Measurements from ENCODE around the gene CSF2.
"Not testable (repeated sequence)": the region's sequence is repeated elsewhere in the genome, so short reads cannot be mapped to it uniquely, and the experiment has no call there.

The CSF2 gene

GRCh38 chr5:132122971-132123370 lies 49.4 kb downstream of the CSF2 start:
- not testable (repeated sequence) for H3K27me3 ChIP-seq (ENCODE audit: insufficient read depth, poor library complexity, severe bottlenecking); H3K4me3 ChIP-seq (replicated peaks; ENCODE audit: insufficient read depth, low read length); DNase-seq (ENCODE audit: low read depth in 1 of 2, low spot score in 1 of 2); H3K27ac ChIP-seq (replicated peaks)

GRCh38 chr5:132123578-132123977 lies 50.0 kb downstream of the CSF2 start:
- H3K27ac ChIP-seq (replicated peaks); H3K27me3 ChIP-seq (ENCODE audit: insufficient read depth, poor library complexity, severe bottlenecking); H3K4me3 ChIP-seq (replicated peaks; ENCODE audit: insufficient read depth, low read length); DNase-seq (ENCODE audit: low read depth in 1 of 2, low spot score in 1 of 2): not testable (repeated sequence)

Data from HL-60 (cell line).